Embryonic facial prominence (tissue), 1 donor: ENCODE data around the gene IL19.

Source experiments
- DNase-seq: peaks from one replicate; pipeline ENCODE4 v3.0.0-alpha.2; 2016; ENCODE audit errors: extremely low spot score

Gene IL19

DNA sequence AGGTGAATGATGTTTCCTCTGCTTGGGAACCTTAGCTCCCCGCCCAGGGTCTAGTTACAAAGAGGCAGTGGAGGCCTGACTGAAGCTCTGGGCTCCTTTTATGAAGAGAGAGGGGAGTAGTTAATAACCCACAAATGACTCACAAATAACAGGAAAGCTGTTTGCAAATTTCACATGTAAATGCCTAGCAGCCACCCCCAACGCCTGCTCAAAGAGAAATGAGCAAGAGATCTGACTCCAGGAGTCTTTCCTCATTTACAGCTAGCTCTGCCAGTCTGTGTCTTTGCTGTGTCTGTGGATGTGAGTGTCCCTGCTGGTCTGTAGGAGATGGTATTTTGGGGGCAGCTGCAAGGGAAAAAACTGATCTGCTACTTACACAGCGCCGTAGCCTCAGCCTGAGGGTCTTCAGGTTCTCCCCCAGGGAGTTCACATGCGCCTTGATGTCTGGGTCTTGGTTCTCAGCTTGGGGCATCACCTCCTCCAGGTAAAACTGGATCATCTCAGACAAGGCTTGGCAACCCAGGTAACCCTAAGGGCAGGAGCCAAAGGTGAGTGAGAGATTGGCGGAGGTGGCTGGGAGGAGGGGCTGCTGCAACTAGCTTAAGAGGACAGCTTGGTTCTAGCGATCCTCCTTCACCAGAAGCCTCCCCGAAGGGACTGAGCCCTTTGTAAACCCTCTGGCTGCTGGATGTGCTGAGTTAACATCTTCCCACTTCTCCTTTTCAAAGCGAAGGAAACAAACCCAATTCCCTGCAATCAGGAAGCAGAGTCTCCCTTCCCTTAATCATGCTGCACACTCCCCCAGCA lies at the start of gene IL19:
TSS of gene IL19 (plus strand) at position 243 of the 807 bp plus-strand sequence. CDS start 65,890 bp downstream, outside the sequence.
- no peak for DNase-seq

DNA sequence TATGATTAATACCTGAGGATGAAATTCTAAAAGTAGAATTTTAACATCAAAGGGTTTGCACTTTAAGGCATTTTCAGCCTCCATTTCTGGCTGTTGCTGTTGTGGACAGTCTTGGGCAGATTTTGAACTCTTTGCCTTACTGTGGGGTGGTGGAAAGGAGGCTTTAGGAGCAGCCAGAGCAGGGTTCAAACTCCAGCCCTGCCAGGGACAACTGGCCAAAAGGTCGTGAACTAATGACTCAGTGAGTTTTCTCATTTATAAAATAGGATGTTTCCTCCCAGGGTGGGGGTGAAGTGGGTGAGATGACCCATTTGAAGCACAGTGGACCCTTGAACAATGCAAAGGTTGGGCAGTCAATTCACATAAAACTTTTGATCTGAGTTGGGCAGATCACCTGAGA lies 49.1 kb upstream of the IL19 start:
- DNase-seq, result no peak

DNA sequence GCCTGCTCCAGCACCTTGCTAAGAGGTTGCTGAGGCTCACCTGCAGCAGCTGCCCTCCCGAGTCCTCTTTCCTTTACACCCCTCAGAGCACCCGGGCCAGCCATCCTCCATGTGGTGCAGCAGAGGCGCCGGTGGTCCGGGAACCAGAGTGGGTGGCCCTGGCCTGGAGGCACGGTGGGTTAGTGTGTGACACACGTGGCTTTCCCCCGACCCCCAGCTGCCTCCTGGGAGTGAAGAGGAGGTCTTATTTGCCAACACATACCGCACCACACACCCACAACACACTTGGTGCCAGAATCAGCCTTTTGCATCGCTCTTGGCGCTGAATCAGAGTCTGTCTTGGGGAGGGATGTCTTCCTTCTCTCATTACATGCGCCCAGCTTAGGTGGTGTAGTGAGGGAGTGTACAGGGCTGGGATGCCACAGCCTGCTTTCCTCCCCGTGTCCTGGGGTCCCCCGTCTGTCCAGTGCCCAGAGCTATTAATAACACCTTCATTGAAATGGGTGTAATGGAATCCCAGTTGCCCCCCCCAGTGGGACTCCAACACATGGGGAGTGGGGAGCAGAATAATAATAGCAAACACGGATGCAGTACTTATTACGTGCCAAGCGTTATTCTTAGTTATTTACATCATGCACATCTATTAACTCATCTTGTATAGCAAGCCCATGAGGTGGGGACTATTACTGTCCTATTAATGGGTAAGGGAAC lies 47.7 kb upstream of the IL19 start:
- no peak for DNase-seq

DNA sequence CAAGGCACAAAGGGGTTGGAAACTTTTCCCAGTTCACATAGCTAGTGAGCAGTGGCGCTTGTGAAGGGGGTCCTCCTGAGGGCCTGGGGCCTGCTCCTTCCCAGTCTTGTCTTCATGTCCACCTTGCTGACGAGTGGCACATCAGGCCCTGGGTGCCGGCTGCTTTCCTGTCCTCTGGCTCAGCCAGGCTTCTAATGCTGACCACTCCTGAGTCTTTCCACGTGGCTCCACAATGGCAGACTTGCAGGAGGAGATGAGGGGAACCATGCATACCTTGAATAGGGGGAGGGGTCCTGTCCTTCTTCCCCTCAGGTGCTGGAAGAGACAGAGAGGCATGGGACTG lies 47.1 kb upstream of the IL19 start:
- DNase-seq, result no peak

DNA sequence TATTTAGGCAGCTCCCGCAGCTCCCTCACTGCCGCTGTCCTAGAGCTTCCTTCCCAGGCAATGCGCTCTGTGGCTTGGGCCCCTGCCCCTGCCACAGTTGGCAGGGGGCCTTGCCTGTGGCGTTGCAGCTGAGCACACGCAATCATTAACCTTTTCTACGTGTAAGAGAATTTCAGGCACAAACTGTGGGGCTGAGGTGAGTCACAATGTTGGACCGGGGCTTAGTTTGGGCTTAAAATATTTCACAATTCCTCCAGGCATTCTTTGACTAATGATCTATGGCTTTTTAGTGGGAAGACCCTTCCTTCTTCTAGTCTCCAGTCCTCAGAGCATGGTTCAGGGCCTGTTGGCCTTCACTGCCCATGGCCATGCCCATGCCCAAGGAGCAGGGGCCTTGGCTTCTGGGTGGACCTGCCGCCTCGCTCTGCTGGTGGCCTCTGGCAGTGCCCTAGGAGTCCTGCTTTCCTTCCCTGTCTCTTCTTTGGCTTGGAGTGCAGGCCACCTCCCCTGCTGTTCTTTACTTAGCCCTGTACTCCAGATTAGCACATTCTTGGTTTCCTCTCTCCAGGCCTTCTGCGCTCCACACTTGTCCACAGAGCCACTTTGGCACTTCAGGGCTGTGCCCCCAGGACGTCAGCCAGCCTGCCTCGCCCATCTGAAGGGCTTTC lies 46.6 kb upstream of the IL19 start:
- no peak for DNase-seq

- DNase-seq, result no peak
Observed at GRCh38 chr1:206725109-206725963, 45.2 kb upstream of the IL19 start.

GRCh38 chr1:206727981-206728696 lies 42.4 kb upstream of the IL19 start:
- DNase-seq, result no peak

DNA sequence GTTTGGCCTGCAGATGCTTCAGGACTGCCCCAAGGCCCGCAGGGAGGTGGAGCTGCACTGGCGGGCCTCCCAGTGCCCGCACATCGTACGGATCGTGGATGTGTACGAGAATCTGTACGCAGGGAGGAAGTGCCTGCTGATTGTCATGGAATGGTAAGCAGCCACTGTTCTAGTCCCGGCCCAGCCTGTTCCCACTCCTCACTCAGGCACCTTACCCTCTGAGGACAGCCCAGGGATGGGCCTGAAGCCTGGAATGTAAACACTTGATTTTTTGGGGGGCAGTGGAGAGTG lies 41.9 kb upstream of the IL19 start:
- DNase-seq, result no peak

GRCh38 chr1:206729050-206729449 lies 41.5 kb upstream of the IL19 start:
- DNase-seq, result no peak

DNA sequence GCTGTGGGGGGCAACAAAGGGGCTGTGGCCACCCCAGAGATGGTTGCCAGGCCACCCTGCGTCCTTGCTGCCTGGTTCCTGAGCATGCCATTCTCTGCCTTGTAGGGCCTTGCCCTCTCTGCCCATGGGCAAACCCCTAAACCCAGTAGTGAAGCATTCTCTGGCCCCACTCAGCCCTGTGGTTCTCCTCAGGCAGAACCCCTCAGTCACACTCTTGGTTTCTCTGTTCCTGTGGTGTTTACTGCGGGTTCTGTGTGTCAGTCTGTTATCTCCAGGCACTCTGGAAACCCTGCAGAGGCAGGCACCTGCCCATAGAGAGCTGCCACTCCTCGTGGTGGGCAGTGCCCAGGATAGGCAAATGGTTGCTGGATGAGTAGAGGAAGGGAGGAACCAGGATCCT lies 41.1 kb upstream of the IL19 start:
- no peak for DNase-seq

DNA sequence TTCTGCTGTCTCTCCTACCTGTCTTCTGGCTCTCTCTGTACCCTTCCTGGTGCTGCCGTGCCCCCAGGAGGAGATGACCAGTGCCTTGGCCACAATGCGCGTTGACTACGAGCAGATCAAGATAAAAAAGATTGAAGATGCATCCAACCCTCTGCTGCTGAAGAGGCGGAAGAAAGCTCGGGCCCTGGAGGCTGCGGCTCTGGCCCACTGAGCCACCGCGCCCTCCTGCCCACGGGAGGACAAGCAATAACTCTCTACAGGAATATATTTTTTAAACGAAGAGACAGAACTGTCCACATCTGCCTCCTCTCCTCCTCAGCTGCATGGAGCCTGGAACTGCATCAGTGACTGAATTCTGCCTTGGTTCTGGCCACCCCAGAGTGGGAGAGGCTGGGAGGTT lies 38.1 kb upstream of the IL19 start:
- DNase-seq, result no peak

DNA sequence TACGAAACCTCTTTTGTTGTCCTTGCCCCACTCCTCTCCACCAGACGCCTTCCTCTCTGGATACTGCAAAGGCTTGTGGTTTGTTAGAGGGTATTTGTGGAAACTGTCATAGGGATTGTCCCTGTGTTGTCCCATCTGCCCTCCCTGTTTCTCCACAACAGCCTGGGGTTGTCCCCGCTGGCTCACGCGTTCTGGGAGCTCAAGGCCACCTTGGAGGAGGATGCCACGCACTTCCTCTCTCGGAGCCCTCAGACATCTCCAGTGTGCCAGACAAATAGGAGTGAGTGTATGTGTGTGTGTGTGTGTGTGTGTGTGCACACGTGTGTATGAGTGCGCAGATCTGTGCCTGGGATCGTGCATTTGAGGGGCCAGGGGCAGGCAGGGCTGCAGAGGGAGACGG lies 37.6 kb upstream of the IL19 start:
- no peak for DNase-seq

DNA sequence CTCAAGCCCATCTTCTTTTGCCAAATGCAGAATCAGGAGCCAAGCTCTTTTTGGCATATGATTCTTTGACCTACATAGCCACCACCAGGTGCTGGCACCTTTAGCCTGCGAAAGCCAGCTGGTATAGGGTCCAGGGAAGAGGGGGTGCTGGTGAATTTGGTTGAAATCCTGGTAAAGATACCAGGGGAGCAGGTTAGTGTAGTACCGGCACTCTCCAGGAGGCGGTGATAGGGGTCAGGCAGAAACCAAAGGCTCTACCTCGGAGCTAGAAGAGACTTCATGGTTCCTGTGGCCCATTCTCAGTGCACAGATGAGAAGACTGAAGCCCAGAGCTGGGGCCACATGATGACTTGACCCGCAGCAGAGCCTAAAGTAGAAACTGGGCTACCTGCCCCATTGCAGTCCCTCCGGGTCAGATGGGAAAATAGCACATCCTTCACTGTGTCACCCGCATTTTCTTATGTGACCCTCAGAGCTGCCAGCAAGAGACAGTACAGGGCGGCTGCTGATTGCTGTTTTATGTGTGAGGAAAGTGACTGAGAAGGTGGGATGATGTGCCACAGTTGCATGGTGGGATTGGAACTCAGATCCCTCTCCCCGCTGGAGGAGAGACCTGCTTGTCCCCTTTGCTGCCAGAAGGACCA lies 36.0 kb upstream of the IL19 start:
- no peak for DNase-seq

DNA sequence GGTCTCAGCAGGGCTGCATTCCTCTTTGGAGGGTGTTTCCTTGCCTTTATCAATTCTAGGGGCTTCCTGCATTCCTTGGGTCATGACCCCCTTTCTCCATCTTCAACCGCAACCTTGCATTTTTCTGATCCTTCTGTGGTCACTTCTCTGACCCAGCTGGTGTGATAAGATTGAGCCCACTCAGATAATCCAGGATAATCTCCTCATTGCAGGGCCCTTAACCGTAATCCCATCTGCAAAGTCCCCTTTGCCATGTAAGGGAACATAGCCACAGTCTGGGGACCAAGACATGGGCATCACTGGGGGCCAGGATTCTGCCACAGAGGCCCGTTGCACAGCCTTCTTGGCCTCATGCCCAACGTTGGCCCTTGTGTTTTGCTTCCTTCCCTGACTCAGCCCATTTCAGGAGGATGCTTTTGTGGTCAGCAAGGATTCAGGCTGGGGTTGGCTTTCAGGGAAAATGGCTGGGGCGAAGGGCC lies 35.0 kb upstream of the IL19 start:
- DNase-seq, result no peak

- DNase-seq, result no peak
Observed at GRCh38 chr1:206736878-206737728, 33.5 kb upstream of the IL19 start.

GRCh38 chr1:206737729-206738201 lies 32.8 kb upstream of the IL19 start:
- DNase-seq, result no peak

DNA sequence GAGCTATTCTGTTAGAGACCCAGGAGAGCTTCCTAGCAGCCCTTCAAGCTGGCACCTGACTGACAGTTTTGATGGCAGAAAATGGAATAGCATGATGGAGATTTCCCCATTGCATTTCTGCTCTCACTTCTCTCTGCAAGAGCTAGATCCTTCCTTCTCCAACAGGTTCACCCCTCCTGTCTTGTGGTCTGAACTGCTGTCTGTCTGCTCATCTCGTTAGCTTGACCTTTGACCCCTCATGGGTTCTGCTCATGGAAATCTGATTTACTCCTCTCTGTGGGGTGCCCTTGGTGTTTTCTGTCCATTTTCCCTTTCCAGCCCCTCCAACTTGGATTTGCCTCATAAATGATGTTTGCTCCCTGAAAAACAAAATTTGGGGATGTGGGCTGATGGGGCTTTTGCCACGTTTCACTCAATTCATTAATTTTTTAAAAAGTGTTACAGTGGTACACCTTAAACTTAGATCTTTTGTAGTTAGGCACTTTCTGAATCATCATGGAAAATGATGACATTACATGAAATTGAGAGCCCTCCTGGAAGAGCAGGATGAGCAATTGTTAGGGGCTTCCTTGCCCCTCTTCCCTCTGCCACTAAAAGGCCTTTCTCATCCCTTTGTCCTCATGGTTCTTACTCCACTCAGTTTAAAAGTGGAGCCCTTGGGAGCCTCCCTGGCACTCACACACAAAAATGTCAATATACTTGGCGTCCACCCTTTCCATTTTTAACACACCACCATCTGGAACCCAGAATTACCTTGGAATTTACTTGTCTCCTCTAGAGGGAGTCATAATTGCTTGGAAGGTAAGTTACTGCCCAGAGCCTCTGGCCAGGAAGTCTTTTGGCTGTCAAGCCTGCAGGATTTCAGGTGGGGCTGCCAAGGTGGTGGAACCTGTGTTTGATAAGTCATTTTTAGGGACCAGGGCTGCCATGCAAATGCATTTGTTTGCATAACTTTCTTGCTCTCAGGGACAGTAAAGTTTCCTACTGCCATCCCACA lies 31.9 kb upstream of the IL19 start:
- DNase-seq, result no peak

DNA sequence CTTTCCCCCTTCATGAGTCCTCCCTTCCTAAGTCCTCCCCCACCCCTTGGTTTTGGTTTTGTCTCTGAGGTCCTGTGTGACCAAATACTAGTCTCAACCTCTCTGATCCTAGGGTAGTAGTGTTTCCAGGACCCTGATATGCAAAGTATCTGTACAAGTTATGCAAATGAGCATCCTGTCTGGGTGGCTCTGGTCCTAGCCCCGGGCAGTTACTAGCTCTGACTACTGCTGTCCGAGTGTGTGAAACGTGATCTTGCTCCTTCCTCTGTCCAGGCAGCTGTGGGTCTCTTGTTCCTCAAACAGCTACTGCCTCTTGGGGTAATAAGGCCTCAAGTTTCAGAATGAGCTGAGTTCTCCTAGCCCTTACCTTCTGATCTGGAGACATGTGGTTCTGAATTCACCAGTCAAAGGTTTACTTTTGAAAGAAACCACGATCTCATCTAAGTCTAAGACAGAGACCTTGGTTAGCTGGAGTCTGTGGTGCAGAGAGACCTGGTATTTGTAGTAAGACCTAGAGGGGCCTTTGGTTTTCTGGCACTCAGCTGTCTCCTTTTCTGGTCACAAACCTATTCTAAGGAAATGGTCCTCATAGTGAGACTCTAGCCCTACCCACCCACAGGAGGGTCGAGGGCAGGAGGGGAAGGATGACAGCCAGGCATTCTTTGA lies 31.0 kb upstream of the IL19 start:
- DNase-seq, result no peak
